IPS-NIHi11 (cell line): ENCODE measurements around the gene CMIP.

Experiments
- DNase-seq: peaks from one replicate; pipeline ENCODE4 v3.0.0; 2012; ENCODE audit warnings: mixed read lengths, low spot score

CMIP gene

DNA sequence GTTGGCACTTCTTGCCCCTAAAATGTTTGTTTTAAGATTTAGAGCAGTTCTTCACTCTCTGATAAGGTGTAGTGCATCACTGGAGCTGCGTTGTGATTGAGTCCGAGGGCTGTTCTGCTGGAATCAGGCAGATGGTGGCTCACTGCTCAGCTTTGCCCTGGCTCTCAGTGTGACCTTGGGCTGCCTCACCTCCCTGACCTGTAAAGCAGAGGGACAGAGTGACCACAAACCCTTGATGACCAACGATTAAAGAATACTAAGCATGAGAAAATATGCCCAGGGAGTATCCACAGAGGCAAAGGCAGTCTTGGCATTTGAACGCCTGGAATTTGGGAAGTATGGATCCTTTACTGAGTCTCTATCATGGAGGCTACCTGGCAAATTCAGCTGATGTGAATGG lies 18.1 kb downstream of the CMIP start:
- no peak for DNase-seq

DNA sequence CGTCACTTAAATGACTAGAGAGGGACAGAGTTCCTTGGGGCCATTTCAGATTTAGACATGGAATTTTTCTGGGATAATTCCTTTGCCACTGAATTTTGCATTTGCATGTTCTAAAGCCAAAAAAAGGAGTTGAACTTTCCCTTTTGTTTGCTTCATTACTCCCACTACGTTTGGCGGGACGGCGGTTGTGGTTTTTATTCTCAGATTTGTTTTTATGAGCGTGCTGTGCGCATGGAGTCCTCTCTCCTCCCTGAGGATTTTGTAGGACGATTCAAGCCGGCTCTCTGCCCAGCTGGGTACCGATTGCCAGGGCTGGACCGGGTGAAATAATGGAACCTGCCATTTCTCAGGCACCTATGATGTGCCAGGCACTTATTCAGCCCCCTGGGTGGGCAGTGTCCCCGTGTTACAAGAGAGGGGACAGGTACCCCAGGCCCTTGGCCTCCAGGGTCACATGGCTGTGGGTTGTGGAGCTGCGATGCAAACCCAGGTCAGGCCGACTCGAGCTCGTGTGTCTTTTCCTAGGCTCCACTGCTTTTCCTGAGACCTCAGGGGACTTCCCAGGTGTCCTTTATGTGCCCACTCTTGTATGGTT lies 18.8 kb downstream of the CMIP start:
- DNase-seq = no peak

DNA sequence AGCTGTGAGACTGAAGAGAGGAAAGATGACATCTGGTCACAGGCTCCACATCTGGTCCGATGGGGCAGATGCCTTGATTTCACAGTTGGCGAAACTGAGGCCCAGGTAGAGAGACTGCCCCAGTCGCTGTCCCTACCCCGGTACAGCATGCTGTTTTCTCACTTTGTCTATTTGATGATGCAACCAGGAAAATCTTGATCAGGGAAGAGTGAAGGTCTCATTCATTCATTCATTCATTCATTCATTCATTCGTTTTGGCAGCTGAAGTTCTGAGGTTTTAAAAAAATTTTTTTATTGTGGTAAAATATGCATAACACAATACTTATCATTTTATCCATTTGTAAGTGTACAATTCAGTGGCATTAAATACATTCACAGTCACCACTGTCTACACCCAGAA lies 19.7 kb downstream of the CMIP start:
- DNase-seq = no peak

DNA sequence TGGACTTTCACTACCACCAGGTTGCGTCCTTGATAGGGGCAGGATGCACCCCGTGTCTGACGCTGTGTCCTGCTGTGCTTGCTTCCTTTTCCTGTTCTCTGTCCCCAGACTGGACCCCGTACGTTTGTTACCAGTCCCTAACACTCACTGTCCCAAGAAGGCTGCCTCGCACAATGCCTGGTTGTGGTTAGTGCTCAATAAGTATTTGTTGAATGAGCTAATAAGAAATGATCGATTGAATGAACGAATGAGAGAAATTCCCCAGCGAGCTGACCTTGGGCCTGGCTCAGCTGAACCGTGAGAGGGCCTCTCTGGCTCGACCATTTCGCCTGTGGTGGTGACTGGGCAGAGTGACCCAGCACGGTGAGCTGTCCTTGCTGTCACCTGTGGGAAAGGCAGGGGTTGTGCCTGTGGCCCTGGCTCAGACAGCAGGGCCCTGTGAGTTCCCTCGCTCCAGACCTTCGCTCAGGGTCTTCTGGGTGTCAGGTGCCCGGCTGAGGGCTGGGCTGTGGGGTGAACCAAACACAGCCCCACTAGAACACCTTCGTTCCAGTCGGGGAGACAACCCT lies 20.9 kb downstream of the CMIP start:
- DNase-seq = no peak

DNA sequence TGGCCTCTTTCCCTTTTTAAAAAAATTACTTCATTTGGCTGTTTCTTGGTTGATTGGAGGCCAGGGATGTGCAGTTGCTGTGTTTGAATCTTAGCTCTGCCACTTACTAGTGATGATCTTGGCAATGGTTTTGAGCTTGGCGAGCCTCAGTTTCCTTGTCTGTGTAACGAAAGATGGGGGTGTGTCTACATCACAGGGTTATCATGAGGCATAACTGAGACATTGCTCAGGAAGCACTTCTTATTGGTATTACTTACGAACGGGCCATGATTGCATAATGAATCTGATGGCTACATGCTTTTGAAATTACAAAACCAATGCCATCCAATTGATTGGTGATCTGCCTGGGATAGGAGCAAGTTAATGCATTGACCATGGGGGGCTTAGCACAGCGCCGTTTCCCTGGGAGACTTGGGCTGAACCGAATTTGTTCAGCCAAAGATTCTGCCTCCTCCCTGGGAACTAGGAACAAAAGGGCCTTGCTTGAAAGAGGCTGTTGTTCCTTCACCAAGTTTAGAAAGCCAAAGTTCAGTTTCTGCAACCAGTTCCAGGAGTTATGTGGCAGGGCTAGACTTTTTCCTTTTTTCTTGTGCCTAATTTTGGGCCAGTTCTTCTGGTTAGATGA lies 21.9 kb downstream of the CMIP start:
- no peak for DNase-seq

DNA sequence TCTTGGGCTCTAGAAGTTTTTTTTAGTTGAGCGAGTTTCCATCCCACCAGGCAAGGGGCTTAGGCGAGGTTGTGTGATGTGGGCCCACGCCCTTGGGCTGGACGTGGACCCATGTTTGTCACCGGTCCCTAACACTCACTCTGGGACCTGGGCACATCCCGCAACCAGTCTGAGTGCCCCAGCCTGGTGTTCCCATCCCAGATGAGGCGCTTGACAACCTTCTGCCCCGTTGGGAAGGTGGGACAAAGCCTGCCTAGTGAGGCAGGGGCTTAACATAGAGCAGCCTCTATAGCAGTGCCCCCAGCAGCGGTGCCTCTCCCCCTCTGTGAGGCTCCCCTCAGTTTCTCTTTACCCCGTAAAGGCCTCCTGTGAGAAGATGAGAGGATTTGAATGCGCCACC lies 22.5 kb downstream of the CMIP start:
- DNase-seq = no peak

DNA sequence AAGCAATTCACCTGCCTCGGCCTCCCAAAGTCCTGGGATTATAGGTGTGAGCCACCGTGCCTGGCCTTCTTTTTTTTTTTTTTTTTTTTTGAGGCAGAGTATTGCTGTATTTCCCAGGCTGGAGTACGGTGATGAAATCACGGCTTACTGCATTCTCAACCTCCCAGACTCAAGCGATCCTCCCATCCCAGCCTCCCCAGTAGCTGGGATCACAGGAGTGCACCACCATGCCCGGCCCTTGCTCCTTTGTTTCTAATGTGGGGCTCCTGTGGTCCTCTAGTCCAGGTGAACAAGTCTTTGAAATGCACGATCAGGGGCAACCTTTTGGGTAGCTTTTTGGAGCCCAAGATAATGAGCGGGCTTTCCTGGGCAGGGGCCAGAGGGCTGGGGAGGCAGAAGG lies 23.2 kb downstream of the CMIP start:
- DNase-seq = no peak

DNA sequence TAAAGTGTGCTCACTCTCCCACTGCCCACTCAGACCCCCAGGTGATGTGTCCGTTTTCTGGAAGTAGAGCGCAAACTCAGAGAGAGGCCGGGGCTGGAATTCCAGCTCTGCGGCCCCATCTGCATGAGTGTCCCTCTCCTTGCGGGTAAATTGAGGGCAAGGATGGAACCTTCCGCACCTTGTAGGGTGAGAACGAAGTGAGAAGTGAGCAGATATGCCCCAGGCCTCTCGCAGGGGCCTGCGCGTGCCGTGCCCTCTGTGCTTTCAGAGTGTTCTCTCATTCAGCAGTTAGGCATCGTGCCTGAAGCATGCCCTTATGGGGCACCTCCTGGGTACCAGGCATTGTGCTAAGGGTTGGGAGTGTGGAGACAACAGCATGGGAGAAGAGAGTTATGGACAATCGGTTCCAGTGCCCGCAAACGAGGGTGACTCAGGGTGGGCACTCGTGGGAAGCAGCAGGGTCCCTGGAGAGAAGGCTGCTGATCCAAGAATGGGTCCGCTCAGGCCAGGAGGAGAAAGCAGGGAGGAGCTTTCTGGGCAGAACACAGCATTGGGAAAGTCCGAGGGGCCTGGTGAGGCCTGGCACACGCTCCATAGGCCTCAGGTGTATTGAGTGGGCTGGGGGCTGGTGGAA lies 23.8 kb downstream of the CMIP start:
- no peak for DNase-seq

DNA sequence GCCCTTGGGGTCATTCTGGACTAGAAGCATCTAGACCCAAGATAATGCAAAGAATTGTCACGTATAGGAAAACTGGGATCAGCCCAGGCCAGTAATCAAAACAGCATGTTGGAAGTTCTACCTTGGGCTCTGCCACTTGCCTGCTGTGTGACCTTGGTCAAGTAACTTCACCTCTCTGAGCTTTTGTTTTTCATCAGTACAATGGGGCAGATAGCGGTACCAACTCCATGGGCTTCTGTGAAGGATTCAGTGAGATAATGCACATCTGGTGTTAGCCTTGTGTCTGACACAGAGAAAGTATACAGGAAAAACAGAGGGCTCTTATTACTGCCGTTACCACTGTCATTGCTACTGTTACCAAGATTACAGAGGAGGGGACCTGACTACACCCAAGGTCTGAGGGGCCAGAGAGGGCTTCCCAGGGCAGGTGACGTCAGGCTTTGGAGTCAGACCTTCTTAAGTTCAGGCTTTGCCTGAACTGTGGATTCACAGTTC lies 24.6 kb downstream of the CMIP start:
- no peak for DNase-seq

DNA sequence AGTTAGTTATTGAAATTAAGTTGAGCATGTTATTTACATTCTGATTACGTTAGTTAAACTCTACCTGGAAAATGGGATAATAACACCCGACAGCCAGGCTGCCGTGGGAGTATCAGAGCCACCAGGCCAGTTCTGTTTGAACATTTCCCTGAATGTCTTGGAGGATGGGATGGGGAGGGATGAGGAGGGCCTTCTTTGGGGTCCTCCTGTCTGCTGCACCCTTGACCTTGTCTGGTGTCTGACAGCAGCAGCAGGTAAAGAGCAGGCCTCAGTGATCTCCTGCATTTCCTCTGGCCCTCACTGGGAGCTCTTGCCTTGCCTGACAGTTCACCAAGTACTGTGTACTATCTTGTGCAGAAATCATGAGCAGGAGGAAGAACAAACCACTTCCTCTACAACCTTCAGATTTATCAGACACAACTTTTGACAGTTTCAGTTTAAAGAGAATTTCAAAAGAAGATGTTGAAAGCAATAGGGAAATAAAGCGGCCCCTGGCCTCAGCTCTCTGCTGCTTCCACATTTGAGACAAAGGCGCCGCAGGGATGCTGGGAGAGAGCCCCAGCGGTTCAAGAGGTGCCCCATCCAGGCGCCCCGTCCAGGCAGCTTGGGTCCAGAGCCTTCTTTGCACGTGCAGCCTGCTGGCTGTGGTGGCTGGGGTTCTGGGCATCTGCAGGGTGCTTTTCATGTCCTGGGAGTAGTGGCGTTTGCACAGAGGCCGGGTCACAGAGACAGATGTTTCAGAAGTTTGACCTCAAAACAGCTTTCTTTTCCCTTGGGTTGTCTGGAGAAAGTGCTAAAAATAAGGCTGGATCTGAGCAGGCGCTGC lies 25.3 kb downstream of the CMIP start:
- no peak for DNase-seq

DNA sequence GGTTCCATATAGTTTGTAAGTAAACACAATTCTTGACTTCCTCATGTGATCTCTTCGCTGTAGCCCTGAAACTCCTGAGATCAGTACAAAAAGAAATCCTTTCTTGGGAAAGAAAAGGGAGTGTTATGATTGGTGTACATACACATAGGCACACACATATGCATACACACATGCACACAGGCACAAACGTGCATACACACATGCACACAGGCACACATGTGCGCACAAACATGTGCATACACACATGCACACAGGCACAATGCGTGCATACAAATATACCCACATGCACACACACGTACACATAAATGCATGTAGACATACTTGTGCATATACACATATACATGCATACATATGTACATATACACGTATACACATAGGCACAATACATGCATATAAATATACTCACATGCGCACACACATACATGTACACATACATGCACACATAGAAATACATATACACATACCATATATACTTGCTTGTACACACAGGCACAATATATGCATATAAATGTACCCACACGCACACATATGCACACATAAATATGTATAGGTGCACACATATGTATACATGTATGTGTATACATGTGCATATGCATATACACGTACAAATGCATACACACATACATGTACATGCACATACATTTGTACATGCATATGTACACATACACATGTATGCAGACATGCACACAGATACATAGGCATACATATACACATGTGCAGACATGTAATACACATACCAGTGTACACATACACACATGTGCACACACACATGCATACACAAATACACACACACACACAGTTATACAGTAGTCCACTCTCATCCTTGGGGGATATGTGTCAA lies 26.4 kb downstream of the CMIP start:
- no peak for DNase-seq

DNA sequence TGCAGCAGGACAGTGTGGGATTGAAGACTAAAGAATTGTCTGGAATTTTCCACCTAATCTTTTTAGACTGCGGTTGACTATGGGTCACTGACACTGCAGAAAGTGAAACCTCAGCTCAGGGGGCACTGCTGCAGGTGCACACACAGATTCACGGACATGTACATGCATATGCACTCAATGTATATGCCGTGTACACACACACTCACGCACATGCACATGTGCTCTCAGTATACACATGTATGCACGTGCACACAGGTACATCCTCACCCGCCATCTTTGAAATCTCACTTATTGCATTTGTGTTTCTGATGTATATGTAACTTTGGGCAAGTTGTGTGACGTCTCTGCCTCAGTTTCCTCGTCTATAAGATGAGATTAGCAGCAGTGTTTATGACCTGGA lies 27.3 kb downstream of the CMIP start:
- no peak for DNase-seq

DNA sequence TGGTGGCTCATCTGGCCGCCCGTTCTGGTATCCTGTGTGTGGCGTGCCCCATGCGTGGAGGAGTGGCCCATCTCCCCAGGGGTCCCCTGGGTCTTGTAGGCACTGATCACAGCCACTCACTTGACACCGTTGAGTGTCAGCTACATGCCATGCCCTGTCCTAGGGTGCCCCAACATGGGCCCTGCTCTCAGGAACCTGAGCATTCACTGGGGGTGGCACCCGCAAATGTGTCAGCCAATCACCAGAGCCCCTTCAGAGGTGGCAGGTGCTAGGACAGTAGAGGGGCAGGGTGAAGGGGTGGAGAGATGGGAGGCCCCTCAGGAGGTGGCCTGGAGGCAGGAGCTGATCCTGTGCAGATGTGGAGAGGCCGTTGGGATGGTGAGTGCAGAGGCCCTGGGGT lies 27.8 kb downstream of the CMIP start:
- DNase-seq = no peak

DNA sequence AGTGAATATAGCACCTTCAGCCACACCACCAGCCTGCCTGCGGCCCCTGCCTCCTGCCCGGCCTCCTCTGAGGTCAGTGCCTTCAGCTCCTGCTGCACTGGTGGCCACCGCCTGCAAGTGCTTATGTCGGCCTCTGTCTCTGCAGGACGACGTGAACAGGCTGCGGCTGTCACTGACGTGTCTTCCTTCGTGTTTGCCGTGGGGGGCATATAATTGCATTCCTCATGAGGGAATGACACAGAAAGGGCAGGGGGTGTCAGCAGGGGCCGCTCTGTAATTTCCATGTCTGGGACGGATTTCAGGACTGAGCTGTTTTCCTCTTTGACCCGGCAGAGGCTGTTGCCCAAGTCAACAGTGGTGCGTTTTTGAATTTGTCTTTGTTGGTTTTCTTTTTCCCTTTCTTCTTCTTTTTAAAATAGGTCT lies 28.5 kb downstream of the CMIP start:
- no peak for DNase-seq

DNA sequence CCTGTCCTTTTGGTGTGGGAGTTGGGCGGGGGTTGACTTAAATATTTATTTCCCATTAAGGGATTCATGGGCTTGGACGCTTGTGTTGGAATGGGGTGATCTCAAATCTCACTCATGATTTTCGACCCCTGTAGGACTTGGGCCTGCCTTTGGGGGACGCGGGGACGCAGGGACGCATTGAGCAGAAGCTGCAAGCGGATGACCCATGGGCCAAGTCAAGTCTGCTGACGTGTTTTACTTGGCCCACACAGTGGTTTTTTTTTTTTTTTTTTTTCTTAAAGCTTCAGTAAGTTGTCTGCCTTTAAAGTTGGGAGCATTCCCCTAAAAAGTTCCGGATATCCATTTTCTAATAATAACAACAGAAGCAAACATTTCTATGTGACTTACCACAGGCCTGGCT lies 28.9 kb downstream of the CMIP start:
- DNase-seq = no peak

DNA sequence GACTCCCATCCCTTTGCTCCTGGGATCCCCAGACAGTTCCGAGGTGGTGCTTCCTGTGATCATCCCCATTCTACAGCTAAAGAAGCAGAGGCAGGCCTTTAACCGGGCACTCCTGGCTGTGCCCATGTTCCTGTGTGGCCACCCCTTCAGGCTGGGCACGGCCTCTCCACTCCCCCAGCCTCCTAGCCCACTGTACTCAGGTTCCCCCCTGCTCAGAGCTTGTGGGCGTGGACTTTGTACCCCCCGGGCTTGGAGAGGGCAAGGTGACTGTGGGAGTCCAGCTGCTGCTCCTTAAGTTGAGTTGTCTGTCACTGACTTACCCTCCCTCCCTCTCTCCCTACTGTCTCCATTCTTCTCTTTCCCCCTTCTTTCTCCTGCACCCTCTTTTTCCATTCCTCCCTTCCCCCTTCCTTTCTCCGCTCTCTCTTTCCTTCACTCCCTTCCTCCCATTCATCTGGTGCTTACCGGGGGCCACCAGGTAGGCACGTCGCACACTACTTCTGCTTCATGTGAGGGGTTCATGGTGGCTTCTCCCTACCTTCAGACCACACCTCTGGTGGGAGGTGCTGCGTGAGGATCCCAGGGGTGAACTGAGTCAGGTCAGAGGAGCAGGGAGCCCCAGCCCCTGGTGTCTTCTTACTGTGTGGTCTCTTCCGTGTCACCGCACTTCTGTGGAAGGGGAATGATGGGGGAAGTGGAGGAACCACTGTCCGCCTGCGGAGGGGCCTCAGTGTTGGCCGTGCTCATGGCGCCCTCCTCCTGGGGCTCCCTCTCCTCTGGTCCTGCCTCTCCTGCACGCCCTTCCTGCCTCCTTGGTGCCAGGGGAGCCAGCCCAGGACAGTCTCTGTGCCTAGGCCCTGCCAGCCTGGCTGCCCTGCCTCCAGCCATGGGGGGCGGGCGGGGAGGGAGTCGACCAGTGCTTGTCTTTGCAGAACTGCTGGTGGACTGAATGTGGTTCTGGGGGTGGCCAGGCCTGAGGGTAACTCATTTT lies 29.7 kb downstream of the CMIP start:
- no peak for DNase-seq

DNA sequence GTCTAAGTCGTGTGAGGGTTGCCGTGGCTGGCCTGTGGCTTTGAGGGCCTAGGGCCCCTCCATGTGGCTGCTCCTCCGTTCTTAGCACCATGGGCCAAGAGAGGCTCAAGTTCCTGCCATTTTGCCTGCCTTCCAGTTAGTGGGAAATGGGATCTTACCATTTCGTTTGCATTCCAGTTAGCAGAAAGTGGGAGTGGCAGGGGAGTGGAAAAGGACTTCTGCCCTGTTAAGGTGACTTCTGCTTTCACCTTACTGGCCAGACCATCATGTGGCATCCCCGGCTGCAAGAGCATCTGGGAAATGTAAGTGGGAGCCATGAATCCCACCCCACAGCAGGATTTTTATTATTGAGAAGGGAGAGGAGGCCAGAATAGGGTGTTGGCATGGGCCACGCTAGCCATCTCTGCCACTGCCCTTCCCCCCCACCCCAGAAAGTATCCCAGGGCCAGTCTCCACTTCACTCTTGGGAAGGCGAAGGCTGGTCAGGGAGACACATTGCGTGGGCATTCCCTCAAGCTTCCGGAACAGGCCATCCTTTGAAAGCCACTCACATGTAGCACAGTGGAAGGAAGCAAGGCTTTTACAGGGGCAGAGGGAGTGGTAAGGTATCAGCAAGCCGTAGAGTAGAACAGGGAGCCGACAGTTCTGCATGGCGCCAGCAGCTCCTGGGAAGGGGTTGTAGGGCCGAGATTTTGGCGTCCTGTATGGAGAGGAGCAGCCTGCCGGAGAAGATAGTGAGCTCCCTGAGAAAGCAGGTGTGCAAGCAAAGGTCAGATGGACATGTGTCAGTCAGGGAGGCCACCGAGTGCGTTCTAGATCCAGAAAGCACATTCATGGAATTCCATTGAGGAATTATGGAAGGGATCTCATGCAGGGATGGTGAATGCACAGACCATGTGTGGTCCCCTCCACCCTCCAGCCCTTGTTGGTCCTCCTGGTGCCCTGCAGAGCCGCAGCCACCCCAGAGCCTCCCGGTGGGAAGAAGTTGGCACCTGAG lies 33.4 kb downstream of the CMIP start:
- no peak for DNase-seq

DNA sequence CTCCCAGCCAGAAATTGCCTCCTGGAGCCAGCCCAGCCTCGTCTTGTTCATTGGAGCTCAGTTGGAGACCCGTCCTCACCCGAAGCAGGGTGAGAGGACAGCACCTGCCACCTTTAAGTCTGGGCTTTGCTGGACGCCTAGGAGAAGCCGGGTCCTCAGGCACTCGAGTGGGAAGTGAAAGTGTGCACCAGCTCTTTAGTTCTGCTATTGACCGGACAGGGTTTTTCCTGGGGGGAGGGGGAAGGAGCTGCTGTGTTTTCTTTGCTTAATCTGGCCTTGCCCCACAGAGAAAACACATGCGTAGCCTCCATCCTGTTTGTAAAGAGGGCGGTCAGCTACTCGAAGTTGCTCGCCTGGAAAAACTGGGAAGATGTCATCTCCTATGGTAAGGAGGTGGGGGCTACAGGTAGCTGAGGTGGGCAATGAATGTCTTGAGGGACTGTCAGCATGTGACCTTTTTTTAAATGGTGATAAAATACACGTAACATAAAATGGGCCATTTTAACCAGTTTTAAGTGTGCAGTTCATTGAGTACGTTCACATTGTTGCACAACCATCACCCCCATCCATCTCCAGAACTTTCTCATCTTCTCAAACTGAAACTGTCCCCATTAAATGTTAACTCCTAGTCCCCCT lies 34.4 kb downstream of the CMIP start:
- DNase-seq = no peak
